BJ (cell line): ENCODE results near the gene OR2T35. TPM values are rescaled to one million over a fixed set of nuclear protein-coding genes. Genes with fewer than 3 reads are reported as not detected.

ENCODE experiments used
- CTCF ChIA-PET: fragments of 350-600 bp; formaldehyde crosslinking; extraction: SDS; loops from one replicate; lab custom pipeline; 2021; ENCODE audit warnings: antibody characterized with exemption, inconsistent platforms; lab: Yijun Ruan, JAX
- POLR2A ChIA-PET: fragments of 300-600 bp; sonication (Branson Sonifier 250); formaldehyde crosslinking; extraction: SDS; loops from one replicate; lab custom pipeline; 2021; ENCODE audit warnings: antibody characterized with exemption; lab: Charles Lee
- DNase-seq: peaks from one replicate; pipeline ENCODE4 v3.0.0-alpha.2; 2011; ENCODE audit warnings: low read depth
- H3K27me3 ChIP-seq: 2 replicates; pipeline ENCODE4 v1.6.0; 2011; ENCODE audit warnings: low read length; ENCODE audit not compliant: control insufficient read depth, insufficient read depth
- H3K36me3 ChIP-seq: 2 replicates; pipeline ENCODE4 v1.5.1; 2011; ENCODE audit warnings: low read length; ENCODE audit not compliant: control insufficient read depth, insufficient read depth
- H3K4me3 ChIP-seq: 2 replicates; pipeline ENCODE4 v1.5.1; 2011; ENCODE audit warnings: low read depth, mild to moderate bottlenecking, control low read depth, low read length
- CTCF ChIP-seq: IDR thresholded peaks from 2 replicates; pipeline ENCODE4 v1.5.1; 2011; ENCODE audit warnings: low read depth, mild to moderate bottlenecking, control low read depth, inconsistent platforms, low read length, moderate library complexity; ENCODE audit not compliant: insufficient read depth
- polyA plus RNA-seq: library from polyadenylated mRNA; depleted of rRNA; stranded (reverse); fragments of >200 nt; gene quantifications from 2 replicates; pipeline ENCODE4 v1.2.3, GENCODE V29; 2011

The OR2T35 gene
- polyA plus RNA-seq, 1 experiment = not detected

- no peak for DNase-seq
- TF ChIP-seq CTCF = no peak
- Histone ChIP-seq H3K36me3 (no peaks in the 10 kb centered on the region), H3K4me3 (no peak overlapping the region), H3K27me3 (no peaks in the 10 kb centered on the region)
- ChIA-PET POLR2A (no interaction called here), CTCF (no interaction called here)
Measured at GRCh38 chr1:248631354-248632008, 13.6 kb downstream of the OR2T35 start.

GRCh38 chr1:248630551-248630950 is 14.5 kb downstream of the OR2T35 start:
- CTCF ChIA-PET = no interaction called here
- no peaks in the 10 kb centered on the region for H3K36me3 ChIP-seq
- H3K27me3 ChIP-seq = no peaks in the 10 kb centered on the region
- TF ChIP-seq CTCF = no peak
- H3K4me3 ChIP-seq = no peak overlapping the region
- no peak for DNase-seq
- POLR2A ChIA-PET = no interaction called here

- DNase-seq = no peak
- Histone ChIP-seq H3K27me3 (no peaks in the 10 kb centered on the region), H3K4me3 (no peak overlapping the region), H3K36me3 (no peaks in the 10 kb centered on the region)
- ChIA-PET POLR2A (no interaction called here), CTCF (interaction anchor here (1.3 kb wide), 1 partner anchor 9 kb away, joined by 4 read pairs; no protein-coding TSS in a partner anchor)
- TF ChIP-seq CTCF = no peak
Measured at GRCh38 chr1:248627971-248628844, 16.9 kb downstream of the OR2T35 start.

- Histone ChIP-seq H3K4me3 (no peak overlapping the region), H3K36me3 (no peaks in the 10 kb centered on the region), H3K27me3 (no peaks in the 10 kb centered on the region)
- POLR2A ChIA-PET = no interaction called here
- no peak for TF ChIP-seq CTCF
- CTCF ChIA-PET = no interaction called here
- no peak for DNase-seq
Measured at GRCh38 chr1:248625971-248626370, 19.1 kb downstream of the OR2T35 start.

GRCh38 chr1:248625166-248625565 is 19.9 kb downstream of the OR2T35 start:
- no peaks in the 10 kb centered on the region for H3K36me3 ChIP-seq
- POLR2A ChIA-PET = no interaction called here
- no peak for DNase-seq
- CTCF ChIA-PET = no interaction called here
- no peak for TF ChIP-seq CTCF
- no peaks in the 10 kb centered on the region for H3K27me3 ChIP-seq
- H3K4me3 ChIP-seq = no peak overlapping the region
